ENCODE measurements around the gene IL37.

GRCh38 chr2:112942654-112943002 is 31.7 kb downstream of the IL37 start:
- TF ChIP-seq POLR2A (IDR thresholded peaks at IDR 0.05; ENCODE audit: low read length) (no peak), BHLHE40 (IDR thresholded peaks at IDR 0.05; ENCODE audit: low read depth, low read length) (no peak), PHF8 (IDR thresholded peaks at IDR 0.05; ENCODE audit: borderline replicate concordance, low read depth) (no peak), CTCF (IDR thresholded peaks at IDR 0.05) (no peak), EP300 (IDR thresholded peaks at IDR 0.05) (no peak), REST (IDR thresholded peaks at IDR 0.05) (no peak), RAD21 (conservative IDR thresholded peaks at IDR 0.05 in 1 of 2, IDR thresholded peaks at IDR 0.05 in 1 of 2) (no peak), ZFP36 (IDR thresholded peaks at IDR 0.05; ENCODE audit: borderline replicate concordance, partially characterized antibody) (no peak), ESRRA (IDR thresholded peaks at IDR 0.05; ENCODE audit: borderline replicate concordance, low read length) (no peak)
